ENCODE results near the gene ULBP3. TPM values are rescaled to one million over a fixed set of nuclear protein-coding genes. Genes with fewer than 3 reads are reported as not detected.

Gene ULBP3
- total and polyA plus RNA-seq, 2 donors (not counting 1 experiment from before 2014, with no cell fraction given) = 10.2 to 18.8 TPM

DNA sequence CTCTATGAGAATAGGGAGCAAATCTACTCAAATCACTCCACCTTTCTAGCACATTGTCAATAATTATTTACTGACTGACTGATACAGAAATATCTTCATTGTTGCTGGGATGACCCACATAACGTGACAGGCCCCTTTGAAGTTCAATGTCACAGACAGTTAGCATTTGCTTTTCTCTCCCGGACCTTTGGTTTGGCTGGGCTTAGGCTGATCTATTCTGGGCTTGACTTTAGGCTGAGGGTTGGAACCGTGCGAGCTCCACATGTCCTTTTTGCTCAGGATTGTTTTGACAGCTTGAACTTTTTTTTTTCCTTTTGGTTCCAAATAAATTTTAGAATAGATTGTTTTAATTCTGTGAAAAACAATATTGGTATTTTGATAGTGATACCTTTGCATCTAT is 12.0 kb downstream of the ULBP3 start:
- Histone ChIP-seq H3K27me3 (ENCODE audit: control insufficient read depth, insufficient read depth, low read length) (peaks cover 24% of the 10 kb centered on the region), H3K4me2 (ENCODE audit: extremely low read depth, insufficient read depth, low read length) (no peak overlapping the region), H4K20me1 (ENCODE audit: control insufficient read depth, extremely low read depth, insufficient read depth, low read length) (no peaks in the 10 kb centered on the region), H2AFZ (ENCODE audit: low read length) (no peak overlapping the region), H3K9ac (ENCODE audit: insufficient read depth, low read length) (no peak overlapping the region), H3K27ac (ENCODE audit: insufficient read depth, low read length) (no peak overlapping the region), H3K36me3 (ENCODE audit: control insufficient read depth, insufficient read depth, low read length) (no peaks in the 10 kb centered on the region), H3K4me3 (replicated peaks in 1 of 4; ENCODE audit: control extremely low read depth in 1 of 4, insufficient read depth in 1 of 4, low read depth in 3 of 4, low read length in 4 of 4) (no peak overlapping the region), H3K9me3 (ENCODE audit: control insufficient read depth, insufficient read depth, low read depth, low read length) (no peaks in the 10 kb centered on the region), H3K79me2 (ENCODE audit: control insufficient read depth, insufficient read depth, low read length) (no peaks in the 10 kb centered on the region), H3K4me1 (ENCODE audit: control insufficient read depth, extremely low read depth, insufficient read depth, low read length) (no peaks in the 10 kb centered on the region)
- no peak for TF ChIP-seq EZH2 (IDR thresholded peaks at IDR 0.05; ENCODE audit: low read length, missing control alignments)
- TF ChIP-seq, protein P1, sequence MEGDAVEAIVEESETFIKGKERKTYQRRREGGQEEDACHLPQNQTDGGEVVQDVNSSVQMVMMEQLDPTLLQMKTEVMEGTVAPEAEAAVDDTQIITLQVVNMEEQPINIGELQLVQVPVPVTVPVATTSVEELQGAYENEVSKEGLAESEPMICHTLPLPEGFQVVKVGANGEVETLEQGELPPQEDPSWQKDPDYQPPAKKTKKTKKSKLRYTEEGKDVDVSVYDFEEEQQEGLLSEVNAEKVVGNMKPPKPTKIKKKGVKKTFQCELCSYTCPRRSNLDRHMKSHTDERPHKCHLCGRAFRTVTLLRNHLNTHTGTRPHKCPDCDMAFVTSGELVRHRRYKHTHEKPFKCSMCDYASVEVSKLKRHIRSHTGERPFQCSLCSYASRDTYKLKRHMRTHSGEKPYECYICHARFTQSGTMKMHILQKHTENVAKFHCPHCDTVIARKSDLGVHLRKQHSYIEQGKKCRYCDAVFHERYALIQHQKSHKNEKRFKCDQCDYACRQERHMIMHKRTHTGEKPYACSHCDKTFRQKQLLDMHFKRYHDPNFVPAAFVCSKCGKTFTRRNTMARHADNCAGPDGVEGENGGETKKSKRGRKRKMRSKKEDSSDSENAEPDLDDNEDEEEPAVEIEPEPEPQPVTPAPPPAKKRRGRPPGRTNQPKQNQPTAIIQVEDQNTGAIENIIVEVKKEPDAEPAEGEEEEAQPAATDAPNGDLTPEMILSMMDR (conservative IDR thresholded peaks at IDR 0.05 in 1 of 2, IDR thresholded peaks at IDR 0.05 in 1 of 2; ENCODE audit: low read depth in 1 of 2, low read length in 2 of 2) = no peak
- DNase-seq (ENCODE audit: low read depth in 2 of 2) = no peak

DNA sequence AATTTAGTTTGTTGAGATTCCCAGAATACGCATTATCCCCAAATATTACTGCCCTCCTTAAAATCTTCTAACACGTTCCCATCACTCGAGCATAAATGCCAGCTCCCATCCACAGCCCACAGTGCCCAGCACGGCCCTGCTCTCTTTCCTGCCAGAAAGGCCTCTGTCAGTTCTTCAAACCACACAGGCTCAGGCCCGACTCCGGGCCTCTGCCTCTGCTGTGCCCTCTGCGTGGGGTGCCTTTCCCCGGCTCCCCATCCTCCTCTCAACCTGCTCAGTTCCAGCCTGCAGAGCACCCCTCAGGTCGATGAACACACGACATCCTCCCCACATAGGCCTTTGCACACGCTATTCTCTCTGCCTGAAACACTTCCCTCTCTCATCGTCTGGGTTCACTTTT is 12.8 kb downstream of the ULBP3 start:
- H2AFZ ChIP-seq (ENCODE audit: low read length) = no peak overlapping the region
- H3K27me3 ChIP-seq (ENCODE audit: control insufficient read depth, insufficient read depth, low read length) = peaks cover 24% of the 10 kb centered on the region
- H3K4me1 ChIP-seq (ENCODE audit: control insufficient read depth, extremely low read depth, insufficient read depth, low read length) = no peaks in the 10 kb centered on the region
- H3K79me2 ChIP-seq (ENCODE audit: control insufficient read depth, insufficient read depth, low read length) = no peaks in the 10 kb centered on the region
- no peaks in the 10 kb centered on the region for H3K36me3 ChIP-seq (ENCODE audit: control insufficient read depth, insufficient read depth, low read length)
- no peaks in the 10 kb centered on the region for H3K9me3 ChIP-seq (ENCODE audit: control insufficient read depth, insufficient read depth, low read depth, low read length)
- no peak overlapping the region for H3K9ac ChIP-seq (ENCODE audit: insufficient read depth, low read length)
- no peak overlapping the region for H3K27ac ChIP-seq (ENCODE audit: insufficient read depth, low read length)
- TF ChIP-seq, protein P1 (conservative IDR thresholded peaks at IDR 0.05 in 1 of 2, IDR thresholded peaks at IDR 0.05 in 1 of 2; ENCODE audit: low read depth in 1 of 2, low read length in 2 of 2) = no peak
- TF ChIP-seq EZH2 (IDR thresholded peaks at IDR 0.05; ENCODE audit: low read length, missing control alignments) = no peak
- no peaks in the 10 kb centered on the region for H4K20me1 ChIP-seq (ENCODE audit: control insufficient read depth, extremely low read depth, insufficient read depth, low read length)
- no peak overlapping the region for H3K4me2 ChIP-seq (ENCODE audit: extremely low read depth, insufficient read depth, low read length)
- no peak for DNase-seq (ENCODE audit: low read depth in 2 of 2)
- no peak overlapping the region for H3K4me3 ChIP-seq (replicated peaks in 1 of 4; ENCODE audit: control extremely low read depth in 1 of 4, insufficient read depth in 1 of 4, low read depth in 3 of 4, low read length in 4 of 4)

DNA sequence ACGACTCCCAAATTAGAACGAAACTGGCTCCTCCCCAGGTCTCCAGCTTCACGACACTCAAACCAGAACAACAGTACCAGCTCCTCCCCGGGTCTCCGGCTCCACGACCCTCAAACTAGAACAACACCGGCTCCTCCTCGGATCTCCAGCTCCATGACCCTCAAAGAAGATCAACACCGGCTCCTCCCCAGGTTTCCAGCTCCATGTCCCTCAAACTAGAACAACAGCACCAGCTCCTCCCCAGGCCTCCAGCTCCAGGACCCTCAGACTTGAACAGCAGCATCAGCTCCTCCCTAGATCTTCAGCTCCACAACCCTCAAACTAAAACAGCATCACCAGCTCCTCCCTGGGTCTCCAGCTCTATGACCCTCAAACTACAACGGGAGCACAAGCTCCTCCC is 13.8 kb downstream of the ULBP3 start:
- H3K4me3 ChIP-seq (replicated peaks in 1 of 4; ENCODE audit: control extremely low read depth in 1 of 4, insufficient read depth in 1 of 4, low read depth in 3 of 4, low read length in 4 of 4) = no peak overlapping the region

More for the DNA sequence above, 13.8 kb downstream of the ULBP3 start:
- no peaks in the 10 kb centered on the region for H3K36me3 ChIP-seq (ENCODE audit: control insufficient read depth, insufficient read depth, low read length)
- H4K20me1 ChIP-seq (ENCODE audit: control insufficient read depth, extremely low read depth, insufficient read depth, low read length) = no peaks in the 10 kb centered on the region
- DNase-seq (ENCODE audit: low read depth in 2 of 2) = no peak
- H3K9me3 ChIP-seq (ENCODE audit: control insufficient read depth, insufficient read depth, low read depth, low read length) = no peaks in the 10 kb centered on the region
- no peak overlapping the region for H2AFZ ChIP-seq (ENCODE audit: low read length)
- H3K9ac ChIP-seq (ENCODE audit: insufficient read depth, low read length) = no peak overlapping the region
- no peak overlapping the region for H3K4me2 ChIP-seq (ENCODE audit: extremely low read depth, insufficient read depth, low read length)
- H3K27ac ChIP-seq (ENCODE audit: insufficient read depth, low read length) = no peak overlapping the region
- no peak for TF ChIP-seq EZH2 (IDR thresholded peaks at IDR 0.05; ENCODE audit: low read length, missing control alignments)
- TF ChIP-seq, protein P1 (conservative IDR thresholded peaks at IDR 0.05 in 1 of 2, IDR thresholded peaks at IDR 0.05 in 1 of 2; ENCODE audit: low read depth in 1 of 2, low read length in 2 of 2) = no peak
- no peaks in the 10 kb centered on the region for H3K4me1 ChIP-seq (ENCODE audit: control insufficient read depth, extremely low read depth, insufficient read depth, low read length)
- no peaks in the 10 kb centered on the region for H3K79me2 ChIP-seq (ENCODE audit: control insufficient read depth, insufficient read depth, low read length)
- H3K27me3 ChIP-seq (ENCODE audit: control insufficient read depth, insufficient read depth, low read length) = peaks cover 27% of the 10 kb centered on the region
